Spleen (tissue), 7 donors: ENCODE measurements around the gene STUM.

Source experiments
- CTCF ChIP-seq, 11 experiments: fragments of 200-600 bp in 7 of 11; fragments of 450-650 bp in 4 of 11; sonication (generic) in 4 of 11; IDR thresholded peaks in 8 of 11; conservative IDR thresholded peaks in 3 of 11; 1 replicate in 7 of 11; 2 replicates in 4 of 11; pipeline versions ENCODE4 v1.4.0 to v1.8.0; 2016 to 2021; ENCODE audit warnings: antibody characterized with exemption in 11 of 11, inconsistent platforms in 4 of 11, mild to moderate bottlenecking in 1 of 11
- POLR2A ChIP-seq, 3 donors: fragments of 450-650 bp; IDR thresholded peaks; one replicate each; pipeline ENCODE4 v1.5.1; 2017; ENCODE audit warnings: antibody characterized with exemption in 3 of 3, mild to moderate bottlenecking in 1 of 3
- donor health status: DM: no; HTN: no; CAD: no; lungs with moderate emphysema.
- donor health status: DM: no; HTN: no; CAD: no.
- donor health status: DM: no; HTN: no; CAD: no.

GRCh38 chr1:226645279-226645976 lies 96.9 kb downstream of the STUM start:
- TF ChIP-seq CTCF (IDR thresholded peaks at IDR 0.05 in 8 of 11, conservative IDR thresholded peaks at IDR 0.05 in 3 of 11) (no peak), POLR2A (IDR thresholded peaks at IDR 0.05) (no peak)
